Parathyroid adenoma (tissue), 2 donors: Measurements from ENCODE around the gene CCDC85A.

Source experiments
- H2AFZ ChIP-seq: fragments of 300-600 bp; sonication (generic); one replicate; pipeline ENCODE4 v1.7.0; 2017; ENCODE audit warnings: antibody characterized with exemption, mild to moderate bottlenecking
- H3K27ac ChIP-seq: fragments of 300-600 bp; sonication (generic); one replicate; pipeline ENCODE4 v1.7.0; 2017
- H3K27me3 ChIP-seq: fragments of 300-600 bp; sonication (generic); one replicate; pipeline ENCODE4 v1.7.0; 2017; ENCODE audit warnings: low read length; ENCODE audit not compliant: control insufficient read depth, insufficient read depth
- H3K36me3 ChIP-seq: fragments of 300-600 bp; sonication (generic); one replicate; pipeline ENCODE4 v1.7.0; 2017; ENCODE audit warnings: low read length; ENCODE audit not compliant: control insufficient read depth, insufficient read depth
- H3K4me1 ChIP-seq: fragments of 300-600 bp; sonication (generic); one replicate; pipeline ENCODE4 v1.7.0; 2017; ENCODE audit warnings: control low read depth
- H3K4me2 ChIP-seq: fragments of 300-600 bp; sonication (generic); one replicate; pipeline ENCODE4 v1.7.0; 2017; ENCODE audit warnings: low read length
- H3K4me3 ChIP-seq: fragments of 300-600 bp; sonication (generic); one replicate; pipeline ENCODE4 v1.7.0; 2017; ENCODE audit warnings: low read depth, low read length
- H3K79me2 ChIP-seq: fragments of 300-600 bp; sonication (generic); one replicate; pipeline ENCODE4 v1.7.0; 2017; ENCODE audit warnings: control low read depth
- H3K9ac ChIP-seq: fragments of 300-600 bp; sonication (generic); one replicate; pipeline ENCODE4 v1.7.0; 2017; ENCODE audit warnings: mild to moderate bottlenecking
- H3K9me3 ChIP-seq: fragments of 300-600 bp; sonication (generic); one replicate; pipeline ENCODE4 v1.7.0; 2017; ENCODE audit warnings: low read length; ENCODE audit not compliant: control insufficient read depth
- TF ChIP-seq, protein P1 (sequence below): fragments of 300-600 bp; sonication (generic); IDR thresholded peaks from one replicate; pipeline ENCODE4 v1.7.0; 2017; ENCODE audit warnings: antibody characterized with exemption, mild to moderate bottlenecking
- donor health status: primary hyperparathyroidism.

CCDC85A gene

DNA sequence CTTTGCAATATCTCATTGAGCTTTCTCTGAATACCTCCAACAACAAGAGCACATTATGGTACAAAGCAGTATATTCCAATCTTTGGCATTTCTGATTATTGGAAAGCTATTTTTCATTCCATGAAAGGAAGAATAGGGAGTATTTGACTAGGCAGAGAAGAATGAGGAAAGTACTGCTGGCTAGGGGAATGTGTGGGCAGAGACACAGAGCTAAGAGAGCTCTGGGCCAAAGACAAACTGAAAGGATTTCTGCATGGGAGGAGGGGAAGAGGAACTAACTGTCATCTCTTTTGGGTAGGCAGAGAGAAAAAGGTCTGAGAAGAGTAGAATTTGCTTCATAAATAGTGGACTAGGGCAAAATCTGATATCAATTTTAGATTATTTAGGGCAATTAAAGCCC is 150.8 kb downstream of the CCDC85A start:
- Histone ChIP-seq H2AFZ (no peak overlapping the region), H3K9ac (no peak overlapping the region), H3K79me2 (no peaks in the 10 kb centered on the region), H3K4me3 (no peak overlapping the region), H3K9me3 (no peaks in the 10 kb centered on the region), H3K27me3 (no peaks in the 10 kb centered on the region), H3K27ac (no peak overlapping the region), H3K36me3 (no peaks in the 10 kb centered on the region), H3K4me2 (no peak overlapping the region), H3K4me1 (peaks cover 6% of the 10 kb centered on the region)
- TF ChIP-seq, protein P1, sequence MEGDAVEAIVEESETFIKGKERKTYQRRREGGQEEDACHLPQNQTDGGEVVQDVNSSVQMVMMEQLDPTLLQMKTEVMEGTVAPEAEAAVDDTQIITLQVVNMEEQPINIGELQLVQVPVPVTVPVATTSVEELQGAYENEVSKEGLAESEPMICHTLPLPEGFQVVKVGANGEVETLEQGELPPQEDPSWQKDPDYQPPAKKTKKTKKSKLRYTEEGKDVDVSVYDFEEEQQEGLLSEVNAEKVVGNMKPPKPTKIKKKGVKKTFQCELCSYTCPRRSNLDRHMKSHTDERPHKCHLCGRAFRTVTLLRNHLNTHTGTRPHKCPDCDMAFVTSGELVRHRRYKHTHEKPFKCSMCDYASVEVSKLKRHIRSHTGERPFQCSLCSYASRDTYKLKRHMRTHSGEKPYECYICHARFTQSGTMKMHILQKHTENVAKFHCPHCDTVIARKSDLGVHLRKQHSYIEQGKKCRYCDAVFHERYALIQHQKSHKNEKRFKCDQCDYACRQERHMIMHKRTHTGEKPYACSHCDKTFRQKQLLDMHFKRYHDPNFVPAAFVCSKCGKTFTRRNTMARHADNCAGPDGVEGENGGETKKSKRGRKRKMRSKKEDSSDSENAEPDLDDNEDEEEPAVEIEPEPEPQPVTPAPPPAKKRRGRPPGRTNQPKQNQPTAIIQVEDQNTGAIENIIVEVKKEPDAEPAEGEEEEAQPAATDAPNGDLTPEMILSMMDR, result no peak

DNA sequence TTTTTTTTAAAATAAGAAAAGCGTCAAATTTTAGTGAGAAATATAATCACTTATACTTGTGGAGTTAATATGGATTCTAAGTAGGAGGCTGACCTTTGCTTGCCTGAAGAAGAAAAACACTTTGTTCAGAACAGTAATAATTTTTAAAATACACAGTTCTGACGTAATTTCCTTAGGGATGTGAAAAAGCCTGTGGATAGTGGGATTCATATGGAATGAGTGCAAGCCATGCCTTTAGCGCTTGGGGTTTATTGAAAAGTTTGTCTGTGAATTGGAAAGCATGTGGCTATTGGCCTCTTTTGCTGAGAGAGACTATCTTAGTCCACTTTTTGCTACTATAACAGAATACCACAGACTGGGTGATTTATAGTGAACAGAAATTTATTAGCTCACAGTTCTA is 151.3 kb downstream of the CCDC85A start:
- H3K27ac ChIP-seq, result no peak overlapping the region

DNA sequence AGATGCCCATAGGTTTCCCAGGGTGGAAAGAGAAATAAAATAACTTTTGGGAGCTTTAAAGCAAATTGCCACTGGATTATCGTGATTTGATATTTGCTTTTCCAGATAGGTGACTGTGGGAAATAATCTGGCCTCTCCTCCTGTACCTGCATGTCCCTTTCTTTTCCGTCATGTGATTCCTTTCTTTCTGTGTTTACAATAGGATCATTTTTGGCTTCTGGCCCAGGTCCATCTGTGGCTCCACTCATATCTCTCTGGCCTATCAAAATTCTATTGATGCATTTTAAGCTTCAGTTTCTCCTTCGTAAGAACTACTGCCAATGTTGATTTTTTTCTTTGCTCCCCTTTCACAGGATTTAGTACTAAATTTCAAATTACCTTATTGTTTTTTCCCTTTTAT is 153.6 kb downstream of the CCDC85A start:
- no peak overlapping the region for H2AFZ ChIP-seq
- no peak overlapping the region for H3K4me3 ChIP-seq
- no peaks in the 10 kb centered on the region for H3K79me2 ChIP-seq
- TF ChIP-seq, protein P1, result no peak
- peaks cover 6% of the 10 kb centered on the region for H3K4me1 ChIP-seq
- no peaks in the 10 kb centered on the region for H3K36me3 ChIP-seq
- H3K27ac ChIP-seq, result no peak overlapping the region
- H3K4me2 ChIP-seq, result peak overlapping the region; percentile 29
- no peaks in the 10 kb centered on the region for H3K9me3 ChIP-seq
- no peaks in the 10 kb centered on the region for H3K27me3 ChIP-seq
- H3K9ac ChIP-seq, result no peak overlapping the region

More for the DNA sequence above, 151.3 kb downstream of the CCDC85A start:
- H3K9ac ChIP-seq, result no peak overlapping the region
- H3K4me1 ChIP-seq, result peaks cover 6% of the 10 kb centered on the region
- TF ChIP-seq, protein P1, result no peak
- no peak overlapping the region for H2AFZ ChIP-seq
- H3K4me2 ChIP-seq, result no peak overlapping the region
- no peak overlapping the region for H3K4me3 ChIP-seq
- no peaks in the 10 kb centered on the region for H3K9me3 ChIP-seq
- no peaks in the 10 kb centered on the region for H3K27me3 ChIP-seq
- no peaks in the 10 kb centered on the region for H3K79me2 ChIP-seq
- no peaks in the 10 kb centered on the region for H3K36me3 ChIP-seq

DNA sequence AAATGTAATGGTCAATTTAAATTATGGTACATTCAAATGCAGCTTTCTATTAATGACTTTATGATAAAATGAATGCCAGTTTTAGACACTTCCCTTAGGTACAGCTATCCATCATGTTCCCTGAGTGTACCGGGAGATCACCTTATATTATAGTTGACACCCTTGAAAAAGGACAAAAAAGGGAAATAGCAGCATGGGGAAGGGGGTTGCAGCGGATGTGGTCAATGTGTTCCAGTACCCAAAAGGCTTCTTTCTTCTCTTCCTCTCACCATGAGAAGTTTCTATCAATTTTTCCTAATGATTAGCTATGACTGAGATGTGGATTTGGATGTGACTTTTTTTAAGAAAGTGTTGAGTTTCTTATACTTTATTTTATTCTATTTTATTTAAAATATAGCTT is 154.4 kb downstream of the CCDC85A start:
- Histone ChIP-seq H3K27me3 (no peaks in the 10 kb centered on the region), H3K27ac (no peak overlapping the region), H2AFZ (no peak overlapping the region), H3K4me3 (no peak overlapping the region), H3K9me3 (no peaks in the 10 kb centered on the region), H3K9ac (no peak overlapping the region), H3K79me2 (no peaks in the 10 kb centered on the region), H3K4me1 (peaks cover 3% of the 10 kb centered on the region), H3K36me3 (no peaks in the 10 kb centered on the region), H3K4me2 (no peak overlapping the region)
- TF ChIP-seq, protein P1, result no peak

DNA sequence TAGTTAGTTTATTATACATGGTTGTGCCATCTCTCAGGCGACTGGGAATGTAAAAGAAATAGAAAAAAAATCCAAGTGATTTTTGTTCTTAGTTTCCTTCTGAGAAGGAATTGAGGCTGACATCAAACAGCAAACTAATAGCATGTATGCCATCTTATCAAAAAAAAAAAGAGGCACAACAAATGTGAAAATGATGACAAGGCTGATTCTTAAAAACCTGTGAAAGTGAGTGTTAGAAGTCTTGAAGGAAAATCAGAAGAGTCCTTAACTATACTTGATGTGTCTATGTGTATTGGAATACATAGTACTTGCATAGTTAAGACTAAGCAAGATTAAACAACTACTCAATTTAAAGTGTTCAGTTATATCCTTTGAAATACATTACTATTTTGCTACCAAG is 161.0 kb downstream of the CCDC85A start:
- Histone ChIP-seq H3K36me3 (no peaks in the 10 kb centered on the region), H3K27ac (no peak overlapping the region), H3K4me1 (no peaks in the 10 kb centered on the region), H3K4me3 (no peak overlapping the region), H3K79me2 (no peaks in the 10 kb centered on the region), H3K9ac (no peak overlapping the region), H2AFZ (no peak overlapping the region), H3K9me3 (no peaks in the 10 kb centered on the region), H3K27me3 (no peaks in the 10 kb centered on the region), H3K4me2 (no peak overlapping the region)
- TF ChIP-seq, protein P1, result no peak
